Measurements from ENCODE around the gene KLRF2. TPM values are rescaled to one million over a fixed set of nuclear protein-coding genes. Genes with fewer than 3 reads are reported as not detected.

Gene KLRF2
- total RNA-seq, 2 experiments from 2014 or later, result not detected

- no peaks in the 10 kb centered on the region for H3K27me3 Mint-ChIP-seq
- CTCF ChIA-PET, result interaction anchor here (0.6 to 2.8 kb wide), 3 partner anchors 106 to 178 kb away, joined by 3 to 21 read pairs (median 3); no protein-coding TSS in a partner anchor
- H3K36me3 Mint-ChIP-seq, result no peaks in the 10 kb centered on the region
- DNase-seq, result no peak
- no peak overlapping the region for H3K4me3 Mint-ChIP-seq
- intact Hi-C loops (cut with micrococcal nuclease), result no loop called here
- POLR2A ChIA-PET, result no interaction called here
- H3K9me3 Mint-ChIP-seq, result no peaks in the 10 kb centered on the region
- H3K27ac Mint-ChIP-seq, result no peak overlapping the region
- peaks cover 10% of the 10 kb centered on the region for H3K4me1 Mint-ChIP-seq (ENCODE audit: low read depth)
Observed at GRCh38 chr12:9920451-9920850, 39.2 kb downstream of the KLRF2 start.

- no peak overlapping the region for H3K4me3 Mint-ChIP-seq
- CTCF ChIA-PET, result interaction anchor here (1.3 to 2.8 kb wide), 3 partner anchors 108 to 179 kb away, joined by 3 to 21 read pairs (median 6); no protein-coding TSS in a partner anchor
- no peaks in the 10 kb centered on the region for H3K27me3 Mint-ChIP-seq
- H3K27ac Mint-ChIP-seq, result no peak overlapping the region
- POLR2A ChIA-PET, result no interaction called here
- DNase-seq, result no peak
- peaks cover 14% of the 10 kb centered on the region for H3K4me1 Mint-ChIP-seq (ENCODE audit: low read depth)
- H3K9me3 Mint-ChIP-seq, result no peaks in the 10 kb centered on the region
- H3K36me3 Mint-ChIP-seq, result no peaks in the 10 kb centered on the region
- intact Hi-C loops (cut with micrococcal nuclease), result no loop called here
Observed at GRCh38 chr12:9922429-9922828, 41.1 kb downstream of the KLRF2 start.

DNA sequence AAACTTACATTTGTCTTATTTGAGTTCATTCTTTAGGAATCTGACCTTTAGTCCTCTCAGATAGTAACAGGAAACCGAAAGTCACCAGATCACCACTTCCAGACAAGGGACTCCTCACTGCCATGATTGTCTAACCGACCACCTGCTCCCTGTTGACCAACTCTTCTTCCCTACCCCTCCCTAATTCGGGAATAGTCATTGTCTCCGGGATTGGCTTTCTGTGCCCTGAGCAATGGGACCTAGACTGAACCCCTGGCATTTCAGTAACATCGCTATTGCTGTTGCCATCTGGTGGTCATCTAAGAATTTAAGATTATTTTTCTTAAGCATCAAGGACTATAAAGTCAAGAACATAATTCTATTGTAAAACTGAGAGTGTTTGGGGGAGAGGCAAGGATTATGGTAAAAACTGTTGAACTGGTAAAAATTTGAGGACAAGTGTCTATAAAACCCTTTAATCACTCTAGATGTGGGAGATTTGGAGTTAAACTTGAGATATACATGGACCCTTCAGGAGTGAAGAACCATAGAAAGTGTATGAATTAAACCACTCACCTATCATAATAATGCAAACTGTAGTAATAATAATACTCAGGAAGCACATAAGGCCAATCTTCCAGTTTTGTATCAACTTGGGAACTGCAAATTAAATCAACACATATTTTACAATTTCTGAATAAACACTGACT, 44.6 kb downstream of the KLRF2 start:
- ChIA-PET POLR2A (no interaction called here), CTCF (interaction anchor here (0.8 to 4.9 kb wide), 13 partner anchors 9 to 183 kb away, joined by 3 to 58 read pairs (median 4); no protein-coding TSS in a partner anchor)
- H3K9me3 Mint-ChIP-seq, result no peaks in the 10 kb centered on the region
- H3K36me3 Mint-ChIP-seq, result no peaks in the 10 kb centered on the region
- H3K4me3 Mint-ChIP-seq, result peak overlapping the region; percentile 45
- peaks cover 3% of the 10 kb centered on the region for H3K27me3 Mint-ChIP-seq
- no peak overlapping the region for H3K27ac Mint-ChIP-seq
- no peak for DNase-seq
- intact Hi-C loops (cut with micrococcal nuclease), result loop anchor here (1.0 to 2.0 kb wide), 3 partner anchors 57 to 176 kb away; partner anchors contain the start of gene CLEC2B
- peaks cover 14% of the 10 kb centered on the region for H3K4me1 Mint-ChIP-seq (ENCODE audit: low read depth)

DNA sequence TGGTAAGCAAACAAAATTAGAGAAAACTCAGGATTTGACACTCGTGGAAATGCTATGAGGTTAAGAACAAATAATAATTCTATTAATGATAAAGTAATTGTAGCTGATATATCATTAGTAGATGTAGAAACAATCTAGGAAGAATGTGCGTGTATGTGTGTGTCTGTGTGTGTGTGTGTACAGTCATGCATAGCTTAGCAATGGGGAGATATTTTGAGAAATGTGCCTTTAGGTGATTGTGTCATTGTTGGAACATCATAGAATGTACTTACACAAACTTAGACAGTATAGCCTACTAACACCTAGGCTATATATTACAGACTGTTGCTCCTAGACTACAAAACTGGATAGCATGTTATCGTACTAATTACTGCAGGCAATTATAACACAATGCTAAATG, 45.6 kb downstream of the KLRF2 start:
- H3K27me3 Mint-ChIP-seq, result peaks cover 3% of the 10 kb centered on the region
- H3K4me1 Mint-ChIP-seq (ENCODE audit: low read depth), result peaks cover 14% of the 10 kb centered on the region
- DNase-seq, result no peak
- ChIA-PET CTCF (interaction anchor here (1.0 to 4.9 kb wide), 6 partner anchors 20 to 184 kb away, joined by 3 to 58 read pairs (median 7); no protein-coding TSS in a partner anchor), POLR2A (no interaction called here)
- intact Hi-C loops (cut with micrococcal nuclease), result loop anchor here (1.0 kb wide), 1 partner anchor 113 kb away; no protein-coding TSS in a partner anchor
- H3K9me3 Mint-ChIP-seq, result no peaks in the 10 kb centered on the region
- H3K4me3 Mint-ChIP-seq, result no peak overlapping the region
- no peaks in the 10 kb centered on the region for H3K36me3 Mint-ChIP-seq
- no peak overlapping the region for H3K27ac Mint-ChIP-seq

GRCh38 chr12:9928607-9929006, 47.3 kb downstream of the KLRF2 start:
- Mint-ChIP-seq H3K4me3 (no peak overlapping the region), H3K9me3 (no peaks in the 10 kb centered on the region), H3K27me3 (peaks cover 3% of the 10 kb centered on the region), H3K36me3 (no peaks in the 10 kb centered on the region), H3K27ac (no peak overlapping the region), H3K4me1 (ENCODE audit: low read depth) (peaks cover 4% of the 10 kb centered on the region)
- POLR2A ChIA-PET, result no interaction called here
- intact Hi-C loops (cut with micrococcal nuclease), result no loop called here
- no peak for DNase-seq
- CTCF ChIA-PET, result interaction anchor here (1.3 to 4.9 kb wide), 4 partner anchors 115 to 186 kb away, joined by 3 to 58 read pairs (median 12); no protein-coding TSS in a partner anchor

DNA sequence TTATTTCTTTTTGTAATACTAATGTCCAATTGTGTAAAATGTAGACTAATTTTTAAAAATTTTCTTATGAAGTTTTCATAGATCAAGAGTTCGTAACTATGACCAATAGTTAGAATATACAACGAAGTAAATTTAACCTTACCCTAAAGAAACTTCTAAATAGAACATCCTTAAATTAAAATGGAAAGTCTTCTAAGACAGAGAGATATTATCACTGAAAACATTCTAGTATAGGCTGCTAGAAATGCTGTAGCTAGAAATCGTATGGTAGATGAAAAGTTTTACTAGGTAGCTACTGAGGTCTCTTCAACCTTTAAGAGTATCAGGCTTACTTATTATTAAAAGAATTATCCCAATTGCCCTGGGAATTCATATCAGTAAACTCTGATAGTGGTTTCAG, 50.0 kb downstream of the KLRF2 start:
- no peaks in the 10 kb centered on the region for H3K4me1 Mint-ChIP-seq (ENCODE audit: low read depth)
- H3K4me3 Mint-ChIP-seq, result no peak overlapping the region
- ChIA-PET POLR2A (no interaction called here), CTCF (interaction anchor here (0.9 kb wide), 1 partner anchor 180 kb away, joined by 3 read pairs; no protein-coding TSS in a partner anchor)
- H3K9me3 Mint-ChIP-seq, result no peaks in the 10 kb centered on the region
- DNase-seq, result no peak
- intact Hi-C loops (cut with micrococcal nuclease), result no loop called here
- peaks cover 3% of the 10 kb centered on the region for H3K27me3 Mint-ChIP-seq
- no peak overlapping the region for H3K27ac Mint-ChIP-seq
- no peaks in the 10 kb centered on the region for H3K36me3 Mint-ChIP-seq

DNA sequence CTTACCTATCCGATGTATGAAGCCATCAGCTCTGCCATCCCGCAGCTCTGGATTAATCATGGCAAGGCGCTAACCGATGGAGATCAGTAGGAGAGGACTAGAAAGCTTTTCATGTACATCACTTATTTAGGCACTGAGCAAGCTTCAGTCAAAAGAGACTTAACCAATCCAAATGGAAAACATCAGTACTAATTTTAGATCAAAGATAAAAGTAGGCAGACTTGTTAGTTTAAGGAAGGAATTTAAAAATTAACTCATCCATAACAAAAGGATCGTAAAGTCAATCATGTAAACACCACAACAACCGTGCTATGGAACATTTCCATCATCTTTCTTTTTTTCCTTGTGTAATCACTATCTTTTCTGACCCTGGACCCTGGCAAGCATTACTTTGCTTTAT, 51.0 kb downstream of the KLRF2 start, which contains the start of gene CLEC2A:
Gene CLEC2A (minus strand): TSS at position 101 of the 400 bp plus-strand sequence. CDS start 41 bp downstream, at position 60.
- H3K36me3 Mint-ChIP-seq, result no peaks in the 10 kb centered on the region
- H3K27me3 Mint-ChIP-seq, result peaks cover 3% of the 10 kb centered on the region
- intact Hi-C loops (cut with micrococcal nuclease), result no loop called here
- H3K4me3 Mint-ChIP-seq, result no peak within 1 kb of the TSS
- H3K27ac Mint-ChIP-seq, result no peak within 1 kb of the TSS
- POLR2A ChIA-PET, result no interaction called here
- H3K4me1 Mint-ChIP-seq (ENCODE audit: low read depth), result no peaks in the 10 kb centered on the region
- DNase-seq, result no peak
- CTCF ChIA-PET, result interaction anchor here (0.9 kb wide), 1 partner anchor 181 kb away, joined by 3 read pairs; no protein-coding TSS in a partner anchor
- H3K9me3 Mint-ChIP-seq, result no peaks in the 10 kb centered on the region

DNA sequence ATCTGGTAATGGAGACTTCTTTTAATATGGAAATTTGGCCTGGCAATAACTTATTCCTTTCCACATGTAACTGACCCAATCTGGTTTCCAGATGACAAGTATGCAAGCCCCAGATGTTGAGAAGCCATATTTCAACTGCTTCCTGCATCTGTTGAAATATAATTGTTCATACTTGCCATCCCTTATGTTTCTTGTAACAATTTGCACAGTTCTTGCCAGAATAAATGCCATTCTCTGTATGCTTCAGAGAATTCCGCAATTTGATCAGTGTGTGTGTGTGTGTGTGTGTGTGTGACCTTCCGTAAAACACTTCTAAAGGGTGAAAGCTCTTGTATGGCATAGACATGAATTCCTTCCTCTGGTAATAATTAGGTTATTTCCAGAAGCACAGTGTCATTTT, 52.7 kb downstream of the KLRF2 start:
- DNase-seq, result no peak
- Mint-ChIP-seq H3K4me1 (ENCODE audit: low read depth) (no peaks in the 10 kb centered on the region), H3K4me3 (no peak overlapping the region), H3K36me3 (no peaks in the 10 kb centered on the region), H3K27me3 (peaks cover 4% of the 10 kb centered on the region), H3K27ac (no peak overlapping the region), H3K9me3 (no peaks in the 10 kb centered on the region)
- ChIA-PET CTCF (interaction anchor here (1.2 to 1.7 kb wide), 2 partner anchors 9 to 120 kb away, joined by 3 to 5 read pairs; no protein-coding TSS in a partner anchor), POLR2A (interaction anchor here (0.6 kb wide), 1 partner anchor 105 kb away, joined by 4 read pairs; no protein-coding TSS in a partner anchor)
- intact Hi-C loops (cut with micrococcal nuclease), result no loop called here

- ChIA-PET CTCF (interaction anchor here (1.2 to 1.7 kb wide), 2 partner anchors 10 to 121 kb away, joined by 3 to 5 read pairs; no protein-coding TSS in a partner anchor), POLR2A (no interaction called here)
- no peak overlapping the region for H3K4me3 Mint-ChIP-seq
- intact Hi-C loops (cut with micrococcal nuclease), result no loop called here
- DNase-seq, result no peak
- H3K36me3 Mint-ChIP-seq, result no peaks in the 10 kb centered on the region
- no peaks in the 10 kb centered on the region for H3K9me3 Mint-ChIP-seq
- H3K4me1 Mint-ChIP-seq (ENCODE audit: low read depth), result no peaks in the 10 kb centered on the region
- peaks cover 4% of the 10 kb centered on the region for H3K27me3 Mint-ChIP-seq
- no peak overlapping the region for H3K27ac Mint-ChIP-seq
Observed at GRCh38 chr12:9935026-9935425, 53.7 kb downstream of the KLRF2 start.

DNA sequence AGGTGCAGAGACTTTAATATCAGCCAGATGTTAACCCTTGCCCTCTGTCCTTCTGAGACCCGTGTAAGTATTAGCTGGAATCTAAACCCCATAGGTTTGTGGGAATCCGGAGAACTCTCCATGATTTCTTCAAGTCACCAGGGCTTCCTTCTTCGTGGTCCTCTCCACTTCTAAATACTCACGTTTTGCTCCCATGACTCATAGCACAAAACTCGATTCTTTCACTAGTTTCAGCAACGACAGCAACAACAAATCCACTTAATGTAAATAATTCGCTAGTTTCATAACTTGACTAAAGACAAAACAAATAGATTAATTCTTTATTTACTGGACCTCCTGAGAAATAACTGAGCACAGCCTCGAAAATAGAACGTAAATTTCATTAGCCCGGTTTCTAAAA, 55.3 kb downstream of the KLRF2 start:
- Mint-ChIP-seq H3K27me3 (peaks cover 1% of the 10 kb centered on the region), H3K9me3 (no peaks in the 10 kb centered on the region), H3K27ac (no peak overlapping the region), H3K4me1 (ENCODE audit: low read depth) (peaks cover 2% of the 10 kb centered on the region), H3K36me3 (no peaks in the 10 kb centered on the region), H3K4me3 (no peak overlapping the region)
- CTCF ChIA-PET, result no interaction called here
- intact Hi-C loops (cut with micrococcal nuclease), result no loop called here
- POLR2A ChIA-PET, result no interaction called here
- no peak for DNase-seq

DNA sequence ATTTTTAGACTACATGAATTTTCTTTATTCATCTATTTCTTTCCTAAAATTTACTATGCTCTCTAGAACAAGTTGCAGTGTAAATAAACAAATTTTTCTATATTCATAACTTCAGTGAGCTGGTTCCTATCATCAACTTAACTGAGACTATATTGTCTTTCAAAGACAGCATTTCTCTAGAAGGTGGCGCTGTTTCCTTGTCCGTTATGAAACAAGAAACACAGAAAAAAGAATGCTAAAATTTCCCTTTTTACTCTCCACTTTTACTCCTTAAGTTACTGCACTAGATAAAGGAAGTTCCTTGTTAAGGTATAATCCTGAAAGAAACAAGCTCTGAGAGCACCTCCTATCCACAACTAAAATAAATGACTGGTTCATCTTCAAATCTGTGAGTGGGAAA, 59.1 kb downstream of the KLRF2 start:
- no peaks in the 10 kb centered on the region for H3K36me3 Mint-ChIP-seq
- intact Hi-C loops (cut with micrococcal nuclease), result loop anchor here (1.0 to 10.0 kb wide), 4 partner anchors 72 to 274 kb away; partner anchors contain the start of genes CLEC12B and GABARAPL1
- CTCF ChIA-PET, result interaction anchor here (0.6 to 2.9 kb wide), 16 partner anchors 15 to 214 kb away, joined by 3 to 17 read pairs (median 4); no protein-coding TSS in a partner anchor
- no peak overlapping the region for H3K27ac Mint-ChIP-seq
- no peaks in the 10 kb centered on the region for H3K9me3 Mint-ChIP-seq
- H3K4me1 Mint-ChIP-seq (ENCODE audit: low read depth), result peaks cover 16% of the 10 kb centered on the region
- no peak for DNase-seq
- H3K27me3 Mint-ChIP-seq, result peaks cover 4% of the 10 kb centered on the region
- H3K4me3 Mint-ChIP-seq, result no peak overlapping the region
- POLR2A ChIA-PET, result no interaction called here

GRCh38 chr12:9941838-9942237, 60.5 kb downstream of the KLRF2 start:
- Mint-ChIP-seq H3K27ac (no peak overlapping the region), H3K9me3 (no peaks in the 10 kb centered on the region), H3K27me3 (peaks cover 4% of the 10 kb centered on the region), H3K4me3 (no peak overlapping the region), H3K36me3 (no peaks in the 10 kb centered on the region), H3K4me1 (ENCODE audit: low read depth) (peaks cover 16% of the 10 kb centered on the region)
- ChIA-PET CTCF (interaction anchor here (0.8 to 2.9 kb wide), 3 partner anchors 68 to 192 kb away, joined by 3 to 16 read pairs (median 4); partner anchors contain the start of gene CLEC12B), POLR2A (no interaction called here)
- intact Hi-C loops (cut with micrococcal nuclease), result loop anchor here (5.0 to 10.0 kb wide), 3 partner anchors 70 to 273 kb away; partner anchors contain the start of genes CLEC12B and GABARAPL1
- DNase-seq, result no peak

Data from activated CD4-positive, alpha-beta memory T cell treated with anti-CD3 and anti-CD28 coated beads for 36 hours (primary cell).